ENCODE results near the gene FGD3. TPM values are rescaled to one million over a fixed set of nuclear protein-coding genes. Genes with fewer than 3 reads are reported as not detected.

FGD3 gene
- total and polyA plus RNA-seq, 2 donors (not counting 1 experiment from before 2014, with no cell fraction given) = 130 to 134 TPM

DNA sequence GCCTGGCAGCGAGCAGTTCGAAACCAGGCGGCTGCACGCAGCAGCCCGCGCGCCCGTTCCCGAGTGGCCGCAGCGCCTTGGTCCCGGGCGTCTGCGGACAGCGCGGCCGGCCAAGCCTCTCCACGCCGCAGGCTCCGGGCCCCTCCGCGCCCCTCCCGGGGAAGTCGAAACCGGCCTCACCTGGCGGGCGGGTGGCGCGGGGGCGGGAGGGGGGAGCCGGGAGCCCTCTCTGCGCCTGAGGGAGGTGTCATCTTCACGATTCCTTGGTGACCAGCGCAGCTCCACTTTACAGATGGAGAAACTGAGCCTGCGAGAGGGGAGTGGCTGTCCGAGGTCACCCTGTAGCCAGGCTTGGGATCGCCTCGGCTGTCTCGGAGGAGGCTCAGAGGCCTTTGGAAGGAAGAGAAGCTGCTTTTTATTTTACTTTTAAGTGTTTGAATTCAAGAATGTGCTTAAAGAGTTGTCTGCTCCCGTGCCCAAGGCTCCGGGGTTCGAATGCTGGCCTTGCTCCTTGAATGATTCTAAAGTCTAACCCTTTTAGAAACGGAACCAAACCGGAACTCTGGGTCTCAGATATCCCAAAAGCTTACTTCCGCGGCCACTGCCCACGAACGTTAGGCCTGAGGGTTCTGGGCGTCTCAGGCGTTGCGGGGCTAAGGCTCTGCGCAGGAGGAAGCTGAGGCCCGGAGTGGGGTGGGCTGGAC, 111.8 kb downstream of the FGD3 start:
- Mint-ChIP-seq H3K27ac (peak overlapping the region; percentile 99), H3K27me3 (no peaks in the 10 kb centered on the region), H3K9me3 (ENCODE audit: insufficient read depth) (no peaks in the 10 kb centered on the region), H3K4me1 (peaks cover 71% of the 10 kb centered on the region), H3K4me3 (peak overlapping the region; percentile 90)
- Histone ChIP-seq H3K4me1 (ENCODE audit: control insufficient read depth in 2 of 2, insufficient read depth in 2 of 2, low read length in 2 of 2) (peaks cover 56 to 66% of the 10 kb centered on the region in 2 donors), H3K9me3 (ENCODE audit: control extremely low read depth in 1 of 3, control insufficient read depth in 2 of 3, insufficient read depth in 1 of 3, low read length in 2 of 3) (no peaks in the 10 kb centered on the region), H3K79me2 (ENCODE audit: control insufficient read depth, insufficient read depth, low read length) (peaks cover 27% of the 10 kb centered on the region), H3K4me2 (replicated peaks; ENCODE audit: low read depth, low read length, poor library complexity, severe bottlenecking) (peak overlapping the region; percentile 94), H3K4me3 (ENCODE audit: control extremely low read depth in 1 of 5, extremely low read depth in 1 of 5, insufficient read depth in 1 of 5, low read depth in 2 of 5, low read length in 4 of 5) (peak overlapping the region; percentile 56 to 69 (median 67)), H4K20me1 (ENCODE audit: control insufficient read depth, insufficient read depth, low read length, poor library complexity, severe bottlenecking) (no peaks in the 10 kb centered on the region), H2AFZ (ENCODE audit: insufficient read depth, low read depth, low read length, poor library complexity, severe bottlenecking) (peak overlapping the region; percentile 66), H3K36me3 (replicated peaks in 1 of 2; ENCODE audit: control extremely low read depth in 1 of 2, control insufficient read depth in 1 of 2, extremely low read depth in 1 of 2, insufficient read depth in 2 of 2, low read length in 1 of 2) (peaks cover 0 to 7% of the 10 kb centered on the region in 2 experiments), H3K27ac (ENCODE audit: low read length in 2 of 2) (peak overlapping the region; percentile 79 to 80), H3K27me3 (replicated peaks in 1 of 4; ENCODE audit: control extremely low read depth in 1 of 4, control insufficient read depth in 3 of 4, insufficient read depth in 4 of 4, low read length in 3 of 4) (no peaks in the 10 kb centered on the region), H3K9ac (ENCODE audit: low read length) (peak overlapping the region; percentile 59)
- DNase-seq (peak; percentile 62), ATAC-seq (ENCODE audit: low read depth) (peak; percentile 3)
- WGBS (ENCODE audit: insufficient coverage) = under 1% methylated on average over 52 of the region's 53 CpGs
- CTCF ChIA-PET = interaction anchor here (0.8 to 1.6 kb wide), 6 partner anchors 31 to 55 kb away, joined by 3 to 7 read pairs (median 4); no protein-coding TSS in a partner anchor
- intact Hi-C loops (cut with micrococcal nuclease) = loop anchor here (2.0 to 5.0 kb wide), 2 partner anchors 16 to 508 kb away; no protein-coding TSS in a partner anchor
- TF ChIP-seq CTCF (IDR thresholded peaks at IDR 0.05) (no peak), EZH2 (IDR thresholded peaks at IDR 0.05; ENCODE audit: borderline replicate concordance, insufficient read depth, low read depth, low read length, poor library complexity, severe bottlenecking) (no peak)
- POLR2A ChIA-PET = interaction anchor here (0.7 to 4.3 kb wide), 4 partner anchors 15 to 95 kb away, joined by 3 to 31 read pairs (median 16); partner anchors contain the start of gene CARD19

Data from B cell (primary cell).